H1 (cell line): ENCODE data around the gene AFF4. TPM values are rescaled to one million over a fixed set of nuclear protein-coding genes. Genes with fewer than 3 reads are reported as not detected.

Experiments used
- ASH2L ChIP-seq: fragments of 200-600, 300-600 bp; sonication (generic); IDR thresholded peaks from one replicate; pipeline ENCODE4 v1.7.1; 2017; ENCODE audit warnings: low read length
- BACH1 ChIP-seq: IDR thresholded peaks from 2 replicates; pipeline ENCODE4 v1.6.1; 2012; ENCODE audit warnings: low read length, improper control_type of control experiment
- CBX5 ChIP-seq: fragments of 300-800, 300-1000 bp; sonication (generic); IDR thresholded peaks from 2 replicates; pipeline ENCODE4 v1.7.1; 2016; ENCODE audit warnings: antibody characterized with exemption, low read length, low read depth
- CREB1 ChIP-seq: IDR thresholded peaks from 2 replicates; pipeline ENCODE4 v1.6.1; 2012; ENCODE audit warnings: inconsistent platforms
- EP300 ChIP-seq, 2 experiments: IDR thresholded peaks; 1 replicate in 1 of 2; 2 replicates in 1 of 2; pipeline ENCODE4 v1.6.1; 2011 to 2012; ENCODE audit warnings: low read depth in 2 of 2, low read length in 2 of 2, mild to moderate bottlenecking in 2 of 2, borderline replicate concordance in 1 of 2, inconsistent platforms in 1 of 2, moderate library complexity in 1 of 2
- FOSL1 ChIP-seq: IDR thresholded peaks from 2 replicates; pipeline ENCODE4 v1.6.1; 2011; ENCODE audit warnings: mild to moderate bottlenecking, low read depth, low read length, moderate library complexity; ENCODE audit not compliant: insufficient read depth
- NANOG ChIP-seq: IDR thresholded peaks from 2 replicates; pipeline ENCODE4 v1.6.1; 2011; ENCODE audit warnings: low read length, low read depth, mild to moderate bottlenecking, inconsistent platforms; ENCODE audit not compliant: insufficient read depth, poor library complexity, severe bottlenecking
- RBBP5 ChIP-seq: IDR thresholded peaks from 2 replicates; pipeline ENCODE4 v1.7.1; 2012; ENCODE audit warnings: low read depth, mild to moderate bottlenecking, inconsistent platforms, low read length, moderate library complexity, borderline replicate concordance
- SP4 ChIP-seq: IDR thresholded peaks from 2 replicates; pipeline ENCODE4 v1.6.1; 2012; ENCODE audit warnings: low read length, inconsistent platforms
- polyA plus RNA-seq, 7 experiments: library from polyadenylated mRNA; depleted of rRNA in 3 of 7; stranded (reverse) in 5 of 7; unstranded in 2 of 7; fragments of >200 nt in 5 of 7; fragments of 200-250 nt in 2 of 7; gene quantifications; 1 replicate in 5 of 7; 2 replicates in 1 of 7; 4 replicates in 1 of 7; pipeline versions ENCODE4 v1.2.1 to v1.2.3, GENCODE V29; 2011 to 2013; ENCODE audit warnings: missing spikeins in 2 of 7, mixed read lengths in 2 of 7
- total RNA-seq: library from RNA; stranded (reverse); fragmentation: NEBNext Ultra II Directional; extraction: Animal tissue kit (Norgen Biotek cat#: 25700); gene quantifications from 2 replicates; pipeline ENCODE4 v1.2.1, GENCODE V29; 2021

Gene AFF4
- total and polyA plus RNA-seq, 2 of the 8 experiments (the other 6 are each of a cell fraction or from before 2014, with no cell fraction given): 12.0 to 61.4 TPM

- TF ChIP-seq BACH1 (no peak), CREB1 (no peak), NANOG (no peak), CBX5 (no peak), ASH2L (no peak), RBBP5 (no peak), FOSL1 (no peak), SP4 (no peak), EP300 (IDR thresholded peaks at IDR 0.05; ENCODE audit: borderline replicate concordance in 1 of 2, low read depth in 2 of 2, low read length in 2 of 2) (no peak)
Observed at GRCh38 chr5:132850066-132850465, 113.4 kb downstream of the AFF4 start (continued).
